HG02759 (cell line): ENCODE measurements around the gene OR2V2.

Source experiments
- ATAC-seq: cut with Tn5 transposase; IDR thresholded peaks from one replicate; pipeline ENCODE4 v1.9.1; 2021; ENCODE audit warnings: mild to moderate bottlenecking, moderate library complexity; ENCODE audit not compliant: unreplicated experiment

Gene OR2V2

GRCh38 chr5:181205761-181206649 lies 58.6 kb downstream of the OR2V2 start:
- no peak for ATAC-seq

- peak; percentile 58 for ATAC-seq
These were observed 60.0 kb downstream of the OR2V2 start for GRCh38 chr5:181207214-181207959.

GRCh38 chr5:181207960-181208253 lies 60.5 kb downstream of the OR2V2 start:
- no peak for ATAC-seq
